ENCODE results near the gene REEP1.
"Not testable (repeated sequence)": the region's sequence is repeated elsewhere in the genome, so short reads cannot be mapped to it uniquely, and the experiment has no call there.

Gene REEP1

DNA sequence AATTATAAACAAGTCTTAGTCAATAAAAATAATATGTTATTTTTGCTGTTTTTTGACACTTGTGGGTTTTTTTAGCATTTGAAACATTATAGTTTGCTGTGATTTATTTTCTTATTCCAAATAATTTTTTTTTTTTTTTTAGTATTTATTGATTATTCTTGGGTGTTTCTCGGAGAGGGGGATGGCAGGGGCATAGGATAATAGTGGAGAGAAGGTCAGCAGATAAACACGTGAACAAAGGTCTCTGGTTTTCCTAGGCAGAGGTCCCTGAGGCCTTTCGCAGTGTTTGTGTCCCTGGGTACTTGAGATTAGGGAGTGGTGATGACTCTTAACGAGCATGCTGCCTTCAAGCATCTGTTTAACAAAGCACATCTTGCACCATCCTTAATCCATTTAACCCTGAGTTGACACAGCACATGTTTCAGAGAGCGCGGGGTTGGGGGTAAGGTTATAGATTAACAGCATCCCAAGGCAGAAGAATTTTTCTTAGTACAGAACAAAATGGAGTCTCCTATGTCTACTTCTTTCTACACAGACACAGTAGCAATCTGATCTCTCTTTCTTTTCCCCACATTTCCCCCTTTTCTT, 8.5 kb upstream of the REEP1 start:
- not testable (repeated sequence) for DNase-seq (ENCODE audit: low read depth)

- no peak for DNase-seq (ENCODE audit: low read depth)
Observed at GRCh38 chr2:86344404-86344803, 7.0 kb upstream of the REEP1 start.

DNA sequence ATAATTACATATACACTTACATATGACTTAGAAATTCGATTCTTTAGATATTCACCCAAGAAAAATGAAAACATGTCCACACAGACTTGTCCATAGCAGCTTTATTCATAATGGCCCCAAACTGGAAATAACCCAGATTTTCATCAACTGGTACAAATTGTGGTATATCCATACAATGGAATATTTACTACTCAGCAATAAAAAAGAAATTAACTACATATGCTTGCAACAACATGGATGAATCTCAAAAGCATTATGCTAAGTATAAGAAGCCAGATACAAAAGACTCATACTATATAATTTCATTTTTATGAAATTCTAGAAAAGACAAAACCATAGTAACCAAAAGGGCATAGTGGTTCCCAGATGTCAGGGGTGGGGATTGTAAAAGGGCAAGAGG, 5.1 kb upstream of the REEP1 start:
- no peak for DNase-seq (ENCODE audit: low read depth)

DNA sequence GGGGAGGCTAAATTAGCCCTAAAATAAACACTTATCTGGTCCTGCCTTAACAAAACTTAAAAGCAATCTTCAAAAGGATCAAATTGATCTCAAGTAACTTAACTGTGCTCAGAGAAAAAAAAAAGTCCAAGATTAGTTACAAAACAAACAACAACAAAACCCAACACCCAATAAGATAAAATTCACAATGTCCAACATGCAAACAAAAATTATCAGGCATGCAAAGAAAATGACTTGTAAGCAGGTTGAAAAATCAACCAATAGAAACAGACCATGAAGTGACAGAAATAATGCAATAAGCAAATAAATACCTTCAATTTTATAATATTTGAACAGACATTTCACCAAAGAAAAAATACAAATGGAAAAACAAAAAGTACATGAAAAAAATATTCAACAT, 4.0 kb upstream of the REEP1 start:
- no peak for DNase-seq (ENCODE audit: low read depth)

- DNase-seq (ENCODE audit: low read depth): no peak
Observed at GRCh38 chr2:86338778-86339295, 1.4 kb upstream of the REEP1 start.

DNA sequence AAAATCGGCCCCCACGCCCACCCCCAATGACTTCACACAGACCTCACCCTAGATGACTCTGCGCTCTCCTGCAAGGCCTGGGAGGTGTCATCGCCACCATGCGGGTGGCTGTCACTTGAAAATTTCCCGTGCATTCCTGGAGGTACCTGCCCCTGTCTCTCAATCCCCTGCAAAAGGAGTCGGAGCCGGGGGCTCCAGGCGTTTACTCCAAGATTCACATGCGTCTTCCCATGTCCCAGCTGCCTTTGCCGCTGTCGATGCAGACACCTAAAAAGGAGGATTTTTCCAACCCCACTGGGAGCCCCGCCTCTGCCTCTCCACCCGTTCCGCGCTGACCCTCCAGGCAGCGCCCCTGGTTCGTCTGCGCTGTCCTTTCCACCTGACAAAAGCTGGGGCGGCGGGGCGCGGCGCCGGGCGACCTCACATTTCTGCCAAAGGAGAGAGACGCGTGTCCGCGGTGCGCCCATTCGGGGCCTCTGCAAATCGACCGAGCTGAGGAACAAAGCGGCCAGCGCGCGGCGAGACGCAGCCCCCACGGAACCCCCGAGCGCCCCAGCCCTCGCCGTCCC, 667 bp downstream of the REEP1 start:
- DNase-seq (ENCODE audit: low read depth): no peak

GRCh38 chr2:86335865-86336674, 1.4 kb downstream of the REEP1 start:
- no peak for DNase-seq (ENCODE audit: low read depth)

DNA sequence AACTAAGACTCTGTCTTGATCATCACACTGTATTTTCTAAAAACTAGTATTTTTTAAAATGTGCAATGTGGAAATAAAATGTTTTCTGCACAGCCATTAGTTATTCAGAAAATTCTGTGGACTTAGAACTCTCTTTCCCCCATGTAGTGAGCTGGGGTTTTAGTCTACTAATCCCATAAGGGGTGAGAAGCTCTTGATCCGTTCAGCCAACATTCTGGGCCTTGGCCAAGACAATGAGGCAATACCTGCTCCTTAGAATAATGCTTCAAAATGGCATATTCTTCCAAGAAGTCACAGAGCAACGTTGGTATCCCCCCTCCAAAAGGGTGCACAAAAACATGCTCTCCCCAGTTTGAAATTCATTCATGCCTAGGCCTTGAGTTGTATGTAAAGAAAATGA, 4.0 kb downstream of the REEP1 start:
- no peak for DNase-seq (ENCODE audit: low read depth)

DNA sequence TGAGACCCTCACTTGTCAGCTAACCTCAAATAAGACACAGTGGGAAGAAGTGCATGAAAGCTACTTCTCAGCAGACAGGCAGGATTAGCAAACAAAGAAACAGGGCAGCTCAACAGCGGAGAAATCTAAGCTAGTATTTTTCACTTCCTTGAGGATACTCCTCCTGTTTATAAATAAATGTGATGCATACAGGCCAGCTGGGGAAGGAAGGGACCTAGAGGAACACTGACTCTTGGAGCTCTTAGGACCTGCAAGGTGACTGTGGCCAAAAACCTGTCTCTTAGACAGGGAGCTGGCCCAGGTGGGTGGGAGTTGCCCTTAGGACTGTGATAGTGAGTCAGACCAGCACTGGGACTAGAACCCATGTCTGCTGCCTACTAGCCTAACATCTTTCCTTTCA, 4.8 kb downstream of the REEP1 start:
- no peak for DNase-seq (ENCODE audit: low read depth)

- DNase-seq (ENCODE audit: low read depth): no peak
Observed at GRCh38 chr2:86331384-86331783, 6.0 kb downstream of the REEP1 start.

GRCh38 chr2:86330001-86330400, 7.4 kb downstream of the REEP1 start:
- DNase-seq (ENCODE audit: low read depth): no peak

DNA sequence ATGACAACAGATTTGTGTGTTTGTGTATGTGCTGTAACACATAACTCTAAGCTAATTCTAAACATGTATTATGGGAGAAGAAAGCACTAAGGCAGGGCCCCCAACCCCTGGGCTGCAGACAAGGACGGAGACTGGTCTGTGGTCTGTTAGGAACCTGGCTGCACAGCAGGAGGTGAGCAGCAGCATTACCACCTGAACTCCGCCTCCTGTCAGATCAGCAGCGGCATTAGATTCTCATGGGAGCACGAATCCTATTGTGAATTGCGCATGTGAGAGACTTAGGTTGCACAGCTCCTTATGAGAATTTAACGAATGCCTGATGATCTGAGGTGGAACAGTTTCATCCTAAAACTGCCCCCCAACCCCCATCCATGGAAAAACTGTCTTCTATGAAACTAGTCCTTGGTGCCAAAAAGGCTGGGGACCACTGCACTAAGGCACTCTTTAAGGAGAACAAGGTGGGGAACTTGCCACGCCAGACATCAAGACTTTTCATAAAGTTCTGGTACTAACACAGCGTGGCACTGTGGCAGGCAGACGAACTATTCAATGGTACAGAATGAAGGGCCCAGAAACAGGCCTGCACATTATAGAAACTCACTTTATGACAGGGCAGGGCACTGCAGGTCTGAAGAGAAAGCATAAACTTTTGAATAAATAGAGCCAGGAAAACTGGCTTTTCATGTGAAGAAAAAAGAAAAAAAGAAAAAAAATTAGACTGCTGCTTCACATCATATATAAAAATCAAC, 14.0 kb downstream of the REEP1 start:
- no peak for DNase-seq (ENCODE audit: low read depth)

- no peak for DNase-seq (ENCODE audit: low read depth)
Observed at GRCh38 chr2:86319700-86320580, 17.5 kb downstream of the REEP1 start.

DNA sequence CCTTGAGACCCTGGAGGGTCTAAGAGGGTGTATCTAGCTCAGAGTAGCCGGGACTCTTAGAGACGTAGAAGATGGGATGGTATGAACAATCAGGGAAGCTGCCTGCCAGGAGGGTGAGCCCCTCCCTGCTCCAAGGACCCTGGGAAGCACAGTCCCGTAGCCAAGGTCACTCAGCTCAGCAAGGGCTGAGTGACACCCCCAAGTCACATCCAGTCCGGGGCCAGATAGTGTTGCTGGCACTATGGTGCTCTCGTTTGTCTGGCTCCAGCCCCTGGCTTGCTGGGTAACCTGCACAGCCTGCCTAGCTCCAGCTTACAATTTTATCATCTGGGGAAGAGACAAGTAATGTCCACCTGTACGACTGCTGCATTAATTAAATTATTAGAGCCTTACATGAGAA, 22.3 kb downstream of the REEP1 start:
- no peak for DNase-seq (ENCODE audit: low read depth)

- DNase-seq (ENCODE audit: low read depth): no peak
Observed at GRCh38 chr2:86314125-86314524, 23.3 kb downstream of the REEP1 start.

GRCh38 chr2:86313341-86313740, 24.1 kb downstream of the REEP1 start:
- no peak for DNase-seq (ENCODE audit: low read depth)

DNA sequence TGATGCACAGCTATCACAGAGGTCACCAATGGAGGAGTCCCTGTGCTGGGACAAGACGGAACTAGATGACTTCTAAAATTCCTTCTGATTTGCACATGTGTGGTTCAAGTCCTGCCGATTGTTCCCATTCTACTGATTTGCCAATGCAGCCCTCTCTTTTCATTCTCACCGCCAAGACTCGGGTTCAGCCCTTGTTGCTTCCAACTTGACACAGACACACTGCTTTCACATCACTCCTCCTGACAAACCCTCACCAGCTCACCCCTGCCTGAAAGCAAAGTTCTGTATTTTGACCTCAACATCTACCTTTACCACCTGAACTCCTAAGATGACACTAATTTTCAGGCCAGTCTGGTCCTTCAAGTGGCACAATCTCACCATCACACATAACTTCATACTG, 25.5 kb downstream of the REEP1 start:
- no peak for DNase-seq (ENCODE audit: low read depth)

GRCh38 chr2:86309966-86310365, 27.5 kb downstream of the REEP1 start:
- no peak for DNase-seq (ENCODE audit: low read depth)

DNA sequence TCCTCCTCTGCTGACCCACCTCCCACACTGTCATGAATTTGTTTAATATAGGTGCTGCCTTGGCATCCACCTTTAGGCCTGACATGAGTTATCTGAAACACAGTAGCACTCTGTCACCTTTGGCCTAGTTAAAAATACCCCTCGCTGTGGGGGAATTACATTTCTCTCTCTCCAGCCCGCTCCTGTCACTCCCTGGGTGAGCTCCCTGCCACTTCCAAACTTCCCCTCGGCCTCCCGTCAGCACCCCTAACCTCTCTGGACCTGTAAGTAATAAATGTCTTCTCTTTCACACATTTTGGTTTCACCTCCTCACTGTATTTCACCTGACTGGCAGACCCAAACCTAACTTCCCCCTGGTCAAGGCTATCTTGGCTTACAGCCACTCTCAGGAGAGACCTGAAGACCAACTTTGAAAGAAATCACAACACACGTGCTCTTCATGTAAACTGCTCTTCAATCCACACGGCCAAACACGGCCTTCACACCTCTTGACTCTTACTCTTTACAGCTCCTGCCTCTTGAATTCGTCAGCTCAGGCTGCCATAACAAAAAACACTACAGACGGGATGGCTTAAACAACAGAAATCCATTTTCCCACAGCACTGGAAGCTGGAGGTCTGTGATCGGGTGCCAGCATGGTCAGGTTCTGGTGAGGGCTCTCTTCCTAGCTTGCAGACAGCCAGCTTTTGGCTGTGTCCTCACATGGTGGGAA, 28.3 kb downstream of the REEP1 start:
- no peak for DNase-seq (ENCODE audit: low read depth)

- DNase-seq (ENCODE audit: low read depth): no peak
Observed at GRCh38 chr2:86308356-86308755, 29.1 kb downstream of the REEP1 start.

- DNase-seq (ENCODE audit: low read depth): no peak
Observed at GRCh38 chr2:86307431-86307830, 30.0 kb downstream of the REEP1 start.
